ENCODE measurements around the gene ZDHHC11B.

Gene ZDHHC11B

DNA sequence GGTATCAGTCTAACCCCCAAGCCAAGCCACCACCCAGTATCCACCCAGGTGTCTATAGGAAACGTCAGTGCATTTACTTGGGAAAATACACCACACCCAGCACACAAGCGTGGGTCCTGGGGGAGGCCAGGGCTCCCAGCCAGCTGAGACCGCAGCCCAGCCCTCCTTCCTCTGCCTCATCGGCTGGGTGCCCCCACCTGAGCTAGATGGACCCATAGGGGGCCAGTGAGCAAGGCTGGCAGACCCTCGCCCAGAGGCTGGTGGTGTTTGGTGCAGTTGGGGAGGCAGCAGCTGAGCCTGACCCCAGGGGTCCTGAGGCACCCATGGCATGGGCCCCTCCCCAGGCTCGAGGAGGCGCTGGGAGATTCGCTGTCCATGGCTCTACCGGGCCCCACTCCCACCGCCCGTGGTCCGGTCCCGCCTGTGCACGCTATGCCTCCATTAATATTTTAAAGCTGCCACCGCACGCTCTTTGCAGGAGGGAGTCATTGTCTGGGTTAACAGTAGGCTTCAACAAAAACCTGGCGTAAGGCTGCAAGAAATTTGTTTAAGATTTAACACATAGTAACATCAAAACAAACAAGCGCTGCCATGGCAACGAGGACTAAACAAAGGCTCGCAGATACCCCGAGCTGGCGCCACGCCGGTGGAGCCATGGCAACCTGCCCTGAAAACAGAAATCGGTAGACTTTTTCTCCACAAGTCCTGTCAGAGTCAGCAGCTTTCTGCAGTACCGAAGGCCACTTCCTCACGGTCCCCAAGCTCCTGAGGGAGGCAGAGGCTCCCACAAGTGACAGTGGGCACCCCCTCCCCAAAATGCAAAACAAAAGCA, 112.0 kb downstream of the ZDHHC11B start:
- peak; percentile 79 for DNase-seq (ENCODE audit: extremely low read depth, low read depth)
- H3K4me3 ChIP-seq (replicated peaks; ENCODE audit: low read depth, low read length), result no peak overlapping the region
- TF ChIP-seq, protein P1, sequence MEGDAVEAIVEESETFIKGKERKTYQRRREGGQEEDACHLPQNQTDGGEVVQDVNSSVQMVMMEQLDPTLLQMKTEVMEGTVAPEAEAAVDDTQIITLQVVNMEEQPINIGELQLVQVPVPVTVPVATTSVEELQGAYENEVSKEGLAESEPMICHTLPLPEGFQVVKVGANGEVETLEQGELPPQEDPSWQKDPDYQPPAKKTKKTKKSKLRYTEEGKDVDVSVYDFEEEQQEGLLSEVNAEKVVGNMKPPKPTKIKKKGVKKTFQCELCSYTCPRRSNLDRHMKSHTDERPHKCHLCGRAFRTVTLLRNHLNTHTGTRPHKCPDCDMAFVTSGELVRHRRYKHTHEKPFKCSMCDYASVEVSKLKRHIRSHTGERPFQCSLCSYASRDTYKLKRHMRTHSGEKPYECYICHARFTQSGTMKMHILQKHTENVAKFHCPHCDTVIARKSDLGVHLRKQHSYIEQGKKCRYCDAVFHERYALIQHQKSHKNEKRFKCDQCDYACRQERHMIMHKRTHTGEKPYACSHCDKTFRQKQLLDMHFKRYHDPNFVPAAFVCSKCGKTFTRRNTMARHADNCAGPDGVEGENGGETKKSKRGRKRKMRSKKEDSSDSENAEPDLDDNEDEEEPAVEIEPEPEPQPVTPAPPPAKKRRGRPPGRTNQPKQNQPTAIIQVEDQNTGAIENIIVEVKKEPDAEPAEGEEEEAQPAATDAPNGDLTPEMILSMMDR (IDR thresholded peaks at IDR 0.05; ENCODE audit: low read depth, low read length, missing control alignments), result no peak

- no peak overlapping the region for H3K4me3 ChIP-seq (replicated peaks; ENCODE audit: low read depth, low read length)
- DNase-seq (ENCODE audit: extremely low read depth, low read depth), result no peak
- TF ChIP-seq, protein P1 (IDR thresholded peaks at IDR 0.05; ENCODE audit: low read depth, low read length, missing control alignments), result peak; percentile 91
Measured at GRCh38 chr5:671459-672328, 112.8 kb downstream of the ZDHHC11B start.

DNA sequence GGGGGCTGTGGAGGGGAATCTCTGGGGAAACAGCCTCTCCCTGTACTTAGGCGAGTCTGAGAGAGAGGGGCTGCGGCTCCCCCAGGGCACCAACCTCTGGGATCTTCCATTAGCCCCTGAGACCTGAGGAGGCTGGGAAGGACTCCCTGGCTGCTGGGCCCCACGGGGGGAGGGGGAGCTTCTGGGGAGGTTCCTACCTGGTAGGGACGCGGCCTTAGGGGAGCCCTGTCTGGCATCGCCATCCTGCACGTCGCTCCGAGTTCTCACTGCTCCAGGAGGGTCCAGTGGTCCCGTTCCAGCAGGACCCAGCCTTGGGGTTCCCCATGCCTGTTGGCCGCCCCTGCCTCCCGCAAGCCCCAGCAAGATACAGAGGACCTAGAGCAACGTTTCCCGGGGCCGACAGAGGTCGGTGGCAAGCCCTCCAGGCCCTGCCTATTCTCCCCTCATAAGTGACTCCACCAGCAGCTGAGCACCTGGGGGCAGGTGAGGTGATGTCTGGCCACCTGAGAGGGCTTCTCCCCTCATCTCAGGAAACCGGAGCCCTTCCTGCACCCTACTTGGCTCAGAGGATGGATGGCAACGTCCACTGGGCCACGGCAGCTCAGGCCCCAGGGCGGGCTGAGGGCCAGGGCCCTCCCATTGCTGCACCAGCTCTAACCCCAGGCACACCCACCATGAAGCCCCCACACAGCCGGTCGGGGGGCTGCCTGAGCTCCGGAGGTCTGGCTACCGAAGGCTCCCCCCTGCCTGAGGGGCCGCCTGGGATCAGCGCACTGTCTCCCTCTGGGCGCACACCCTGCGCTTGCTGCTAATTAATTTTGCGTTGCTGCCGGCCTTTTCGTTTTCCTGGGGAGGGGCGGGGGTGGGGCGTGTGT, 113.9 kb downstream of the ZDHHC11B start:
- no peak for DNase-seq (ENCODE audit: extremely low read depth, low read depth)
- TF ChIP-seq, protein P1 (IDR thresholded peaks at IDR 0.05; ENCODE audit: low read depth, low read length, missing control alignments), result no peak
- H3K4me3 ChIP-seq (replicated peaks; ENCODE audit: low read depth, low read length), result no peak overlapping the region

GRCh38 chr5:669842-670395, 114.6 kb downstream of the ZDHHC11B start:
- TF ChIP-seq, protein P1 (IDR thresholded peaks at IDR 0.05; ENCODE audit: low read depth, low read length, missing control alignments), result no peak
- DNase-seq (ENCODE audit: extremely low read depth, low read depth), result no peak
- H3K4me3 ChIP-seq (replicated peaks; ENCODE audit: low read depth, low read length), result no peak overlapping the region

- no peak for DNase-seq (ENCODE audit: extremely low read depth, low read depth)
- TF ChIP-seq, protein P1 (IDR thresholded peaks at IDR 0.05; ENCODE audit: low read depth, low read length, missing control alignments), result peak; percentile 71
- no peak overlapping the region for H3K4me3 ChIP-seq (replicated peaks; ENCODE audit: low read depth, low read length)
Measured at GRCh38 chr5:669111-669841, 115.3 kb downstream of the ZDHHC11B start.
